Psoas muscle (tissue), 8 donors: Measurements from ENCODE around the gene RFC5. TPM values are rescaled to one million over a fixed set of nuclear protein-coding genes. Genes with fewer than 3 reads are reported as not detected.
A peak's percentile ranks its signal among the peaks of the same experiment; 100 is the strongest.

Source experiments
- ATAC-seq, 4 donors: fragments of 200-7000 bp; cut with Tn5 transposase; one replicate each; pipeline ENCODE4 v1.9.1; 2020; ENCODE audit warnings: moderate library complexity in 3 of 4, mild to moderate bottlenecking in 2 of 4
- DNase-seq, 2 donors: peaks; one replicate each; pipeline ENCODE4 v3.0.0-alpha.2; 2020
- H3K27ac ChIP-seq: fragments of 200-600 bp; one replicate; pipeline ENCODE4 v1.8.0; 2022
- H3K27me3 ChIP-seq, 3 donors: fragments of 200-600 bp in 1 of 3; one replicate each; pipeline versions ENCODE4 v1.6.1 to v1.8.0; 2013 to 2022; ENCODE audit warnings: low read length in 2 of 3, mild to moderate bottlenecking in 2 of 3, moderate library complexity in 1 of 3; ENCODE audit not compliant: insufficient read depth in 3 of 3
- H3K36me3 ChIP-seq, 2 donors: fragments of 200-600 bp in 1 of 2; one replicate each; pipeline versions ENCODE4 v1.6.1 to v1.8.0; 2013 to 2022; ENCODE audit warnings: low read depth in 1 of 2, mild to moderate bottlenecking in 1 of 2, moderate library complexity in 1 of 2; ENCODE audit not compliant: insufficient read depth in 1 of 2
- H3K4me1 ChIP-seq: fragments of 200-600 bp; one replicate; pipeline ENCODE4 v1.8.0; 2022
- H3K4me3 ChIP-seq: fragments of 200-600 bp; one replicate; pipeline ENCODE4 v1.8.0; 2022; ENCODE audit warnings: mild to moderate bottlenecking
- H3K9me3 ChIP-seq: fragments of 200-600 bp; one replicate; pipeline ENCODE4 v1.8.0; 2022
- WGBS, 3 donors: extraction: QIAGEN DNeasy Blood & Tissue Kit; methylation state at CpG; one replicate each; pipeline versions ENCODE4 v1.1.6 to v1.1.7; 2013; 5-methylcytosine and 5-hydroxymethylcytosine counted together
- intact Hi-C, 2 donors: fragments of 100-400 bp; cut with DNase I; formaldehyde crosslinking; loops; one replicate each; pipeline versions ENCODE4 v1.11.0 to v1.14.2; 2022
- polyA plus RNA-seq, 3 donors: library from polyadenylated mRNA; stranded (reverse); fragments of 200-250 nt; gene quantifications; one replicate each; pipeline ENCODE4 v1.2.3, GENCODE V29; 2013
- total RNA-seq, 4 donors: library from RNA; stranded (reverse); fragmentation: NEBNext Ultra II Directional in 2 of 4; extraction: Animal tissue kit (Norgen Biotek cat#: 25700) in 2 of 4; gene quantifications; one replicate each; pipeline versions ENCODE4 v1.2.1 to v1.2.4, GENCODE V29; 2021 to 2023
- TF ChIP-seq, protein P1 (sequence below): fragments of 200-600 bp; IDR thresholded peaks from one replicate; pipeline ENCODE4 v1.8.0; 2022; ENCODE audit warnings: antibody characterized with exemption
- donor health status: healthy with polysubstance abuse.
- donor health status: DM: no; HTN: no; CAD: no; lungs with moderate emphysema.
- donor health status: Bipolar disorder and iron deficiency.
- donor health status: healthy.
- donor health status: DM: yes; HTN: yes; CAD: no.
- donor health status: DM: no; HTN: no; CAD: no.
- donor health status: DM: no; HTN: no; CAD: no.
- donor health status: DM: yes; HTN: yes; CAD: no.

The RFC5 gene
- total and polyA plus RNA-seq, 7 donors, result 2.2 to 8.5 (median 3.8) TPM

DNA sequence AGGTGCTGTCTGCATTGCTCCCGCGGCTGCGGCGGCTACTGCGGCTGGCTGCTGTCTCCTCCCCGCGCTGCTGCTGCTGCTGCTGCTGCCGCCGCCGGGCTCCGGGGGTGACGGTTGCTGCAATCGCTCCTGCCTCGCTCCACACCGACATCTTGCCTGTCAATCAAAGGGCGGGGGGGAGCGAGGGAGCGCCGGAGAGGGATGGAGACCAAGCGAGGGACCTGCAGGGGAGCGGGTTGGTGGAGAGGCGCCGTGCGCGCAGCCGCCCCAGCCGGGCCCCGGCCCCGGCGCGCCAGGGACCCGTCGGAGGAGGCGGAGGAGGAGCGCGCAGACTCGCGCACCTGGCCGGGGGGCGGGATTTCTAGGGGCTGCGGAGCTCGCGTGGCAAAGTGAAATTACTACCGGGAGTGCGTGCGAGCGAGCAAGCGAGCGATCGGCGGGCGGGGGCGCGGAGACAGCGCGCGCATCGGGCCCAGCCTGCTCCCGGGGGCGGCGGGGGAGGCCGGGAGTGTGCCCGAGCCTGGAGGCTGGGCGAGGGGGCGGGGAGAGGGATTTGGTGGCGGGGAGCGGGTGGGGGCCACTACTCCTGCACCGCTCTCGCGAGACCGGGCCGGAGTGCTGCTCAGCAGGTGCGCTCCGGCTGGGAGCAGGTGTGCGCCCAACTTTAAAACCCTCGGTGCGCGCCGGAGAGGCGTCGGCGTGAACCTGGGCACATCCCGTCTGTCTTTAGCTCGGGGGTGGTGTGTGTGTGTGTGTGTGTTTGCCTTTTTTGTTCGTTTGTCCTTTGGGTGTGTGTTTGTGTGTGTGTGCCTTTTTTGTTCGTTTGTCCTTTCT lies 47.5 kb upstream of the RFC5 start, which contains the start of gene KSR2:
TSS of gene KSR2 (minus strand) at position 165 of the 834 bp plus-strand sequence. CDS start 735 bp downstream, outside the sequence.
- ATAC-seq (no peak), DNase-seq (peak in 1 of 2 donors; percentile 12)
- Histone ChIP-seq H3K27me3 (peaks cover 0 to 49% (median 16%) of the 10 kb centered on the region in 3 donors), H3K36me3 (no peaks in the 10 kb centered on the region), H3K27ac (no peak within 1 kb of the TSS), H3K4me1 (no peaks in the 10 kb centered on the region), H3K9me3 (peaks cover 4% of the 10 kb centered on the region), H3K4me3 (peak within 1 kb of the TSS; percentile 31)
- TF ChIP-seq, protein P1, sequence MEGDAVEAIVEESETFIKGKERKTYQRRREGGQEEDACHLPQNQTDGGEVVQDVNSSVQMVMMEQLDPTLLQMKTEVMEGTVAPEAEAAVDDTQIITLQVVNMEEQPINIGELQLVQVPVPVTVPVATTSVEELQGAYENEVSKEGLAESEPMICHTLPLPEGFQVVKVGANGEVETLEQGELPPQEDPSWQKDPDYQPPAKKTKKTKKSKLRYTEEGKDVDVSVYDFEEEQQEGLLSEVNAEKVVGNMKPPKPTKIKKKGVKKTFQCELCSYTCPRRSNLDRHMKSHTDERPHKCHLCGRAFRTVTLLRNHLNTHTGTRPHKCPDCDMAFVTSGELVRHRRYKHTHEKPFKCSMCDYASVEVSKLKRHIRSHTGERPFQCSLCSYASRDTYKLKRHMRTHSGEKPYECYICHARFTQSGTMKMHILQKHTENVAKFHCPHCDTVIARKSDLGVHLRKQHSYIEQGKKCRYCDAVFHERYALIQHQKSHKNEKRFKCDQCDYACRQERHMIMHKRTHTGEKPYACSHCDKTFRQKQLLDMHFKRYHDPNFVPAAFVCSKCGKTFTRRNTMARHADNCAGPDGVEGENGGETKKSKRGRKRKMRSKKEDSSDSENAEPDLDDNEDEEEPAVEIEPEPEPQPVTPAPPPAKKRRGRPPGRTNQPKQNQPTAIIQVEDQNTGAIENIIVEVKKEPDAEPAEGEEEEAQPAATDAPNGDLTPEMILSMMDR, result no peak
- intact Hi-C loops, result no loop called here
- 0 to 1% (median 1%) methylated on average over 57 to 86 of the region's 86 CpGs for WGBS, 3 donors

DNA sequence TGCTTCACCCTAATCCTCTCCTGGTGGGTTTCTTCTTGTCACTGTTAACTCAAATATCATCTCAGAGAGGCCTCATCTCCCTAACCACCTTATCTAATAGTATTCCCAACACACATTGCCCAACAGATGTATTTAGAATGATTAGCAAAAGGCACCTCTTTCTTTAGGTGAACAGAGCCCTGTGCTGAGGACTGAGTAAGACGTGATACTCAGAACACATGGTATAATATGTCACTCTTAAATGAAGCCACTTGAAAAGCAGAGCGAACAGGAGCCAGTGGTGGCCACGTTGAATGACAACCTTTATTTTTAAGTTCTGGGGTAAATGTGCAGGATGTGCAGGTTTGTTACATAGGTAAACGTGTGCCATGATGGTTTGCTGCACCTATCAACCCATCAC lies 46.2 kb upstream of the RFC5 start:
- DNase-seq (no peak), ATAC-seq (no peak)
- H3K27ac ChIP-seq, result no peak overlapping the region
- H3K9me3 ChIP-seq, result peaks cover 4% of the 10 kb centered on the region
- 81 to 90% (median 87%) methylated on average over 4 of the region's 4 CpGs for WGBS, 3 donors
- H3K4me1 ChIP-seq, result no peaks in the 10 kb centered on the region
- intact Hi-C loops, result no loop called here
- no peaks in the 10 kb centered on the region for H3K36me3 ChIP-seq
- peaks cover 0 to 50% (median 16%) of the 10 kb centered on the region in 3 donors for H3K27me3 ChIP-seq
- TF ChIP-seq, protein P1, result no peak
- H3K4me3 ChIP-seq, result no peak overlapping the region

DNA sequence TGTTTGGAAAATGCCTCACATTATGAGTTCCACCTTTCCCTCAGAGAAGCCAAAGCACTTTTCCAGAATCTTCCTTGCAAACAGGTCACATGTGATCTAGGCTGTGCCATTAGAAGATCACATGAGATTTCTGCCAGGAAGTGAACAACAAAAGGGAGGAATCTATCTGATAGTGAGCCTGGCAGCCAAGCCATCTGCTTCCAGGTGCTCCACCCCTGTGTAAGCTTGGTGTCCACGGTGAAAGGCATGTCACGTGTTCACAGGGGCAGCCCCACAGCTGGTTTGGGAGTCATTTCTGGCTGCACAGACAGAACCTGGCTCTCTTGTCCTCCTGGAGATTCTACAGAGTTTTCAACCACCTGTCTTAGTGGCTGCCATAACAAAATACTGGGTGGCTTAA lies 44.2 kb upstream of the RFC5 start:
- H3K4me3 ChIP-seq, result no peak overlapping the region
- H3K9me3 ChIP-seq, result peaks cover 4% of the 10 kb centered on the region
- TF ChIP-seq, protein P1, result no peak
- ATAC-seq (no peak), DNase-seq (no peak)
- H3K36me3 ChIP-seq, result no peaks in the 10 kb centered on the region
- peaks cover 0 to 41% (median 16%) of the 10 kb centered on the region in 3 donors for H3K27me3 ChIP-seq
- no peaks in the 10 kb centered on the region for H3K4me1 ChIP-seq
- intact Hi-C loops, result no loop called here
- WGBS, 3 donors, result 45 to 70% (median 51%) methylated on average over 2 of the region's 2 CpGs
- no peak overlapping the region for H3K27ac ChIP-seq

DNA sequence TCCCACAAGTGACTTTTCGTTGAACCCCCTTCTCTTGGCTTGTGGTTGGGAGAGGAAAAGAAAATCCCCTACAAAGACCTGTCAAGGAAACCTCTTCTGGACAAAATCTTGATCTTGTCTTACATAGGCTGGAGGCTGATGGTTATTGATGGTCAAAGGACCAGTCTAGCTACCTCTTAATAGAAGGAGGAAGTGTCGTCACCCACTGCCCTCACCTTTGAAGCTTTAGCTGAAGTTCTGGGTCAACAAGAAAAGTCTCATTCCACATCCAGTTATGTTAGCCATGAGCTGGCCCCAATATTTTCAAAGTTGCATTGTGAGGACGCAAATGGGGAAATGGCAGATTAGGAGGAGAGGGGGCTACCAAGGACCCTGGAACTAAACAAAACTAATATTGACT lies 41.5 kb upstream of the RFC5 start:
- TF ChIP-seq, protein P1, result no peak
- Histone ChIP-seq H3K4me3 (no peak overlapping the region), H3K36me3 (no peaks in the 10 kb centered on the region), H3K9me3 (peaks cover 4% of the 10 kb centered on the region), H3K27ac (no peak overlapping the region), H3K27me3 (peaks cover 0 to 18% (median 3%) of the 10 kb centered on the region in 3 donors), H3K4me1 (no peaks in the 10 kb centered on the region)
- DNase-seq (no peak), ATAC-seq (no peak)
- WGBS, 3 donors, result 79 to 93% (median 87%) methylated on average over 3 of the region's 3 CpGs
- intact Hi-C loops, result no loop called here
